Mucosa of descending colon (tissue), 3 donors: ENCODE results near the gene STX4. TPM values are rescaled to one million over a fixed set of nuclear protein-coding genes. Genes with fewer than 3 reads are reported as not detected.

Experiments
- ATAC-seq: fragments of 200-7000 bp; cut with Tn5 transposase; one replicate; pipeline ENCODE4 v1.9.1; 2020; ENCODE audit warnings: mild to moderate bottlenecking, moderate library complexity
- DNase-seq, 3 donors: peaks; one replicate each; pipeline ENCODE4 v3.0.0-alpha.2; 2020
- H3K36me3 ChIP-seq: fragments of 200-600 bp; one replicate; pipeline ENCODE4 v1.8.0; 2021; ENCODE audit warnings: low read depth, mild to moderate bottlenecking
- H3K4me1 ChIP-seq: fragments of 200-600 bp; one replicate; pipeline ENCODE4 v1.8.0; 2021; ENCODE audit warnings: low read depth, mild to moderate bottlenecking
- H3K4me3 ChIP-seq: fragments of 200-600 bp; one replicate; pipeline ENCODE4 v1.8.0; 2021; ENCODE audit warnings: mild to moderate bottlenecking
- H3K9me3 ChIP-seq: fragments of 200-600 bp; one replicate; pipeline ENCODE4 v1.8.0; 2021; ENCODE audit warnings: mild to moderate bottlenecking
- CTCF ChIP-seq: fragments of 200-600 bp; IDR thresholded peaks from one replicate; pipeline ENCODE4 v1.8.0; 2022; ENCODE audit warnings: antibody characterized with exemption, mild to moderate bottlenecking
- intact Hi-C, 2 donors: fragments of 100-400 bp; cut with DNase I in 1 of 2; cut with micrococcal nuclease in 1 of 2; formaldehyde crosslinking; loops; one replicate each; pipeline versions ENCODE4 v1.11.0 to v1.11.1; 2022; cut with DNase I, micrococcal nuclease
- total RNA-seq, 3 donors: library from RNA; stranded (reverse); fragmentation: NEBNext Ultra II Directional in 2 of 3; extraction: Animal tissue kit (Norgen Biotek cat#: 25700) in 2 of 3; gene quantifications; one replicate each; pipeline versions ENCODE4 v1.2.1 to v1.2.4, GENCODE V29; 2021 to 2023
- donor health status: DM: no; HTN: no; CAD: no; lungs with moderate emphysema.
- donor health status: DM: no; HTN: no; CAD: no.
- donor health status: DM: no; HTN: yes; CAD: no.

The STX4 gene
- total RNA-seq, 3 donors from 2014 or later: 74.8 to 87.7 (median 86.9) TPM

DNA sequence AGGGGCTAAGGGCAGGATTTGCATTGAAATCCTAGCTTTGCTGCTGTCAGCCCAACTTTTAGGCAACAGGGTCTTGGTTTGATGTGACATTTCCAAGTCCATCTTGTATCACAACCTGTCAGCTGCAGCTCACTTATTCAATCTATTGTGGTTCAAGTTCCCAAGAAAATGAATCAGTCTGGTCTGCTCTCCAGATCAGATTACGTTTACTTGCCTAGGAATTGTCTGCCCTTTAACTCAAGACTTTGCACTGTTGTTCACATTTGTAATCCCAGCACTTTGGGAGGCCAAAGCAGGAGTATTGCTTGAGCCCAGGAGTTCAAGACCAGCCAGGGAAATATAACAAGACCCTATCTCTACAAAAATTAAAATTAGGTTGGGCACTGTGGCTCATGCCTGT, 10.0 kb downstream of the STX4 start:
- ATAC-seq (no peak), DNase-seq (no peak)
- no peaks in the 10 kb centered on the region for H3K9me3 ChIP-seq
- no peak for TF ChIP-seq CTCF
- intact Hi-C loops: no loop called here
- H3K4me1 ChIP-seq: no peaks in the 10 kb centered on the region
- H3K36me3 ChIP-seq: peaks cover 4% of the 10 kb centered on the region
- H3K4me3 ChIP-seq: no peak overlapping the region

GRCh38 chr16:31043898-31044481, 10.6 kb downstream of the STX4 start:
- DNase-seq: no peak
- no peak for TF ChIP-seq CTCF
- peak; percentile 58 for ATAC-seq
- Histone ChIP-seq H3K9me3 (no peaks in the 10 kb centered on the region), H3K4me3 (no peak overlapping the region), H3K36me3 (no peaks in the 10 kb centered on the region), H3K4me1 (no peaks in the 10 kb centered on the region)
- intact Hi-C loops: no loop called here

DNA sequence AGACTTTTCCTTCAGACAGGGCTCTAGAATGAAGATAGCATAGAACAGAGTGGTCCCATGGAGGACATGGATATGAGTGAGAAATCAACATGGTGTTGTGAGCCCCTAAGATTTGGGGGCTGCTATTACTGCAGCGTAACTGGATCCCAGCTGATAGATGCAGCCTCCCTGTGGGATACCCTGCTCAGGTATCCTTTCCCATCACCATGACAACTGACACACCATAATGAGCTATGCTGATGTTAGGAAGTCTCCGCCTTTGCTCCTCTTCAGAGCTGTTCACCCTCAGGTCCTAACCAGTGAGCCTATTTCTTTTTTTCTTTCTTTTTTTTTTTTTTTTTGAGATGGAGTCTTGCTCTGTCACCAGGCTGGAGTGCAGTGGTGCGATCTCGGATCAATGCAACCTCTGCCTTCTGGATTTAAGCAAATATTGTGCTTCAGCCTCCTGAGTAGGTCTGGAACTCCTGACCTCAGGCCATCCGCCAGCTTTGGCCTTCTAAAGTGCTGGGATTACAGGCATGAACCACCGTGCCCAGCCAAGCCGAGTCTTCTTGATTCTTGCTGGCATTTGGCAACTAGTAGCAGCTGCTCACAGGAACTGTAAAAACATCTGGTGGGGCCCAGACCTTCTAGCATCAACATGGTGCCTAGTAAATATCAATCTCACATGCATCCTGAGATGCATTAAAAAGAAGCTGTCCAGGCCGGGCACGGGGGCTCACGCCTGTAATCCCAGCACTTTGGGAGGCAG, 17.1 kb downstream of the STX4 start:
- Histone ChIP-seq H3K9me3 (no peaks in the 10 kb centered on the region), H3K4me1 (no peaks in the 10 kb centered on the region), H3K4me3 (no peak overlapping the region), H3K36me3 (no peaks in the 10 kb centered on the region)
- intact Hi-C loops: no loop called here
- no peak for DNase-seq
- no peak for ATAC-seq
- TF ChIP-seq CTCF: no peak

DNA sequence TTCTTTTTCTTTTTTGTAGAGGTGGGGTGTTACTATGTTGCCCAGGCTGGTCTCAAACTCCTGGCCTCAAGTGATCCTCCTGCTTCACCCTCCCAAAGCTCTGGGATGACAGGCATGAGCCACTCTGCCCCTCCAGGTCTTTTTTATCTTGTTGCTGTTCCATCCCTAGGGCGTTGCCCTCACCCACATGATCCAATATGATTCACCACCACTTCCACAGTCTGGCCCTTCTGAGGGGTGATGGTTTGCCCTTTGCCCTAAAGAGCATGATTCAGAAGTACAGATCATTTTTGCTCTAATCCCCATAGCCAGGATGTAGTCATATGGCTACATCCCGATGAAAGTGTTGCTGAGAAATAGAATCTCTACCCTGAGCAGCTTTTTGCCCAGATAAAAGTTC, 18.8 kb downstream of the STX4 start:
- Histone ChIP-seq H3K9me3 (no peaks in the 10 kb centered on the region), H3K4me1 (no peaks in the 10 kb centered on the region), H3K4me3 (no peak overlapping the region), H3K36me3 (no peaks in the 10 kb centered on the region)
- intact Hi-C loops: no loop called here
- DNase-seq: no peak
- ATAC-seq: peak; percentile 94
- TF ChIP-seq CTCF: no peak

- DNase-seq (no peak), ATAC-seq (no peak)
- intact Hi-C loops: no loop called here
- Histone ChIP-seq H3K4me1 (no peaks in the 10 kb centered on the region), H3K36me3 (no peaks in the 10 kb centered on the region), H3K4me3 (no peak overlapping the region), H3K9me3 (no peaks in the 10 kb centered on the region)
- TF ChIP-seq CTCF: no peak
Observed at GRCh38 chr16:31055613-31056012, 22.3 kb downstream of the STX4 start.
